ENCODE data around the gene SH2D1B. TPM values are rescaled to one million over a fixed set of nuclear protein-coding genes. Genes with fewer than 3 reads are reported as not detected.

The SH2D1B gene
- total RNA-seq, 1 experiment from 2014 or later = 0.34 TPM

DNA sequence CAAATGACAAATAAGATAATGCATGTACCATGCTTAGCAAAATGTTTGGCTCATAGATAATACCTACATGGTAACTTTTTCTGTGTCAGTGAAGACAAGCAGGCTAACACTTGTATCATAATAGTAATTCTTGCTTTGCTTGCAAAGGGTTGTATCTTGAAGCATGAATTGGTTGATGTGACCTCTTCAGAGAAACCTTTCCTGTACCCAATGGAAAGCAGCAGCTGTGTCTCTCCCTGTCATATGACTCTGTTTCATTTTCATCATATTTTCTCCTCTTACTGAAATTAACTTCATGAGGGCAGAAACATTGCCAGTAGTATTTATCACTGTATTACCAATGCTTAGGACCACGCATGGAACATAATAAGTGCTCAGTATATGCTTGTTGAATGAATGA is 4.4 kb downstream of the SH2D1B start:
- ChIA-PET POLR2A (ENCODE audit: low non-redundant PET) (no interaction called here), CTCF (no interaction called here)
- H3K4me3 ChIP-seq (ENCODE audit: low read depth, low read length, poor library complexity, severe bottlenecking) = no peak overlapping the region

DNA sequence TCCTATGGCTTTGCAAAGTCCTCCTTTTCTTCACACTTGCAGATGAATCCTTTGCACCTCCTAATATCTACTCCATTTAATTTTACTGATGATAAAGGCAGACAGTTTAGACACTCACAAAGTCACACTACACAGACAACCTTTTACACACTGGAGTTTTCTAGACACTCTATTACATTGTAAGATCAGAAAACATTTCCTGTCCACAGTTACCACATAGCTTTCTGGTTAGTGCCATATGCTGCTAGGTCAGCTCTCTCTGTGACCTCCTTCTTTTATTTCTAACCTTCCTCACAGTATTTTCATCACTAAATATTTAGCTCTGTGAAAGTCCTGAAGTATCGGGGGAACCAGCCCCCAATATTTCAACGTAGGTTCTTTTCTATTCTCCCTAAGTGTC is 5.1 kb downstream of the SH2D1B start:
- no peak overlapping the region for H3K27ac ChIP-seq (ENCODE audit: low read depth, low read length, poor library complexity, severe bottlenecking)
- TF ChIP-seq EZH2 (IDR thresholded peaks at IDR 0.05; ENCODE audit: borderline replicate concordance, low read depth, low read length, poor library complexity, severe bottlenecking) = no peak
- TF ChIP-seq, protein P1, sequence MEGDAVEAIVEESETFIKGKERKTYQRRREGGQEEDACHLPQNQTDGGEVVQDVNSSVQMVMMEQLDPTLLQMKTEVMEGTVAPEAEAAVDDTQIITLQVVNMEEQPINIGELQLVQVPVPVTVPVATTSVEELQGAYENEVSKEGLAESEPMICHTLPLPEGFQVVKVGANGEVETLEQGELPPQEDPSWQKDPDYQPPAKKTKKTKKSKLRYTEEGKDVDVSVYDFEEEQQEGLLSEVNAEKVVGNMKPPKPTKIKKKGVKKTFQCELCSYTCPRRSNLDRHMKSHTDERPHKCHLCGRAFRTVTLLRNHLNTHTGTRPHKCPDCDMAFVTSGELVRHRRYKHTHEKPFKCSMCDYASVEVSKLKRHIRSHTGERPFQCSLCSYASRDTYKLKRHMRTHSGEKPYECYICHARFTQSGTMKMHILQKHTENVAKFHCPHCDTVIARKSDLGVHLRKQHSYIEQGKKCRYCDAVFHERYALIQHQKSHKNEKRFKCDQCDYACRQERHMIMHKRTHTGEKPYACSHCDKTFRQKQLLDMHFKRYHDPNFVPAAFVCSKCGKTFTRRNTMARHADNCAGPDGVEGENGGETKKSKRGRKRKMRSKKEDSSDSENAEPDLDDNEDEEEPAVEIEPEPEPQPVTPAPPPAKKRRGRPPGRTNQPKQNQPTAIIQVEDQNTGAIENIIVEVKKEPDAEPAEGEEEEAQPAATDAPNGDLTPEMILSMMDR (conservative IDR thresholded peaks at IDR 0.05; ENCODE audit: low read depth, low read length) = no peak
- POLR2A ChIA-PET (ENCODE audit: low non-redundant PET) = interaction anchor here (0.7 kb wide), 1 partner anchor 115 kb away, joined by 3 read pairs; no protein-coding TSS in a partner anchor
- no peaks in the 10 kb centered on the region for H3K9me3 ChIP-seq (ENCODE audit: low read depth, low read length, poor library complexity, severe bottlenecking)
- intact Hi-C loops (cut with micrococcal nuclease; ENCODE audit: unreplicated experiment) = no loop called here
- H3K27me3 ChIP-seq (replicated peaks; ENCODE audit: insufficient read depth, low read depth, low read length, poor library complexity) = no peaks in the 10 kb centered on the region
- no peaks in the 10 kb centered on the region for H3K36me3 ChIP-seq (ENCODE audit: insufficient read depth, low read length, poor library complexity, severe bottlenecking)
- no TSS peak for BruUV-seq (replicated peaks)
- peaks cover 2% of the 10 kb centered on the region for H3K4me1 ChIP-seq (ENCODE audit: insufficient read depth, low read length, poor library complexity, severe bottlenecking)
- CTCF ChIA-PET = no interaction called here
- no peak overlapping the region for H3K4me3 ChIP-seq (ENCODE audit: low read depth, low read length, poor library complexity, severe bottlenecking)
- DNase-seq (ENCODE audit: low spot score) = no peak

More for the DNA sequence above, 4.4 kb downstream of the SH2D1B start:
- Histone ChIP-seq H3K36me3 (ENCODE audit: insufficient read depth, low read length, poor library complexity, severe bottlenecking) (no peaks in the 10 kb centered on the region), H3K9me3 (ENCODE audit: low read depth, low read length, poor library complexity, severe bottlenecking) (no peaks in the 10 kb centered on the region), H3K4me1 (ENCODE audit: insufficient read depth, low read length, poor library complexity, severe bottlenecking) (no peaks in the 10 kb centered on the region), H3K27ac (ENCODE audit: low read depth, low read length, poor library complexity, severe bottlenecking) (no peak overlapping the region), H3K27me3 (replicated peaks; ENCODE audit: insufficient read depth, low read depth, low read length, poor library complexity) (no peaks in the 10 kb centered on the region)
- intact Hi-C loops (cut with micrococcal nuclease; ENCODE audit: unreplicated experiment) = no loop called here
- no TSS peak for BruUV-seq (replicated peaks)
- TF ChIP-seq, protein P1 (conservative IDR thresholded peaks at IDR 0.05; ENCODE audit: low read depth, low read length) = no peak
- no peak for TF ChIP-seq EZH2 (IDR thresholded peaks at IDR 0.05; ENCODE audit: borderline replicate concordance, low read depth, low read length, poor library complexity, severe bottlenecking)
- DNase-seq (ENCODE audit: low spot score) = no peak

DNA sequence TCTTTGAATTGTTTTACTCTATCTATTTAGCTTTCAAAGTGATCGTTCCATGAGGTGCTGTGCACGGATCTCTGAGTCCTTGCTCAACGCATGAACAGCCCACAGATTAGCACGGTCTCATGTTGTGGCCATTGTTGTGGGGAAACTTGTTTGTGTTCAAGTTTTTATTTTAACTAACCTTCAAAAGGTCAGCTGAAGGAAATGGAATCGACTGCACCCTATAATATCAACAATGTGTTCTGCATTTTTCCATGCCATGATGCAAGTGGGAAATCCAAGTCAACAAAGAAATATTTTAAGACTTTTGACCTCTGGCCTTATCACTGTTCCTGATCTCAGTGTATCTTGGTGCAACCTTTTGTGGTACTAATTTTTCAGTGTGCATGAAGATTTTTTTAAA is 6.1 kb downstream of the SH2D1B start:
- H3K27me3 ChIP-seq (replicated peaks; ENCODE audit: insufficient read depth, low read depth, low read length, poor library complexity) = no peaks in the 10 kb centered on the region
- no peak overlapping the region for H3K4me3 ChIP-seq (ENCODE audit: low read depth, low read length, poor library complexity, severe bottlenecking)
- ChIA-PET POLR2A (ENCODE audit: low non-redundant PET) (no interaction called here), CTCF (no interaction called here)
- TF ChIP-seq, protein P1 (conservative IDR thresholded peaks at IDR 0.05; ENCODE audit: low read depth, low read length) = no peak
- TF ChIP-seq EZH2 (IDR thresholded peaks at IDR 0.05; ENCODE audit: borderline replicate concordance, low read depth, low read length, poor library complexity, severe bottlenecking) = no peak
- no peaks in the 10 kb centered on the region for H3K36me3 ChIP-seq (ENCODE audit: insufficient read depth, low read length, poor library complexity, severe bottlenecking)
- no peaks in the 10 kb centered on the region for H3K9me3 ChIP-seq (ENCODE audit: low read depth, low read length, poor library complexity, severe bottlenecking)
- DNase-seq (ENCODE audit: low spot score) = no peak
- intact Hi-C loops (cut with micrococcal nuclease; ENCODE audit: unreplicated experiment) = no loop called here
- H3K27ac ChIP-seq (ENCODE audit: low read depth, low read length, poor library complexity, severe bottlenecking) = no peak overlapping the region
- BruUV-seq (replicated peaks) = no TSS peak
- peaks cover 12% of the 10 kb centered on the region for H3K4me1 ChIP-seq (ENCODE audit: insufficient read depth, low read length, poor library complexity, severe bottlenecking)
